ENCODE measurements around the gene OLFML2A. TPM values are rescaled to one million over a fixed set of nuclear protein-coding genes. Genes with fewer than 3 reads are reported as not detected.

The OLFML2A gene
- total and polyA plus RNA-seq, 12 donors: 5.9 to 51.2 (median 31.8) TPM

DNA sequence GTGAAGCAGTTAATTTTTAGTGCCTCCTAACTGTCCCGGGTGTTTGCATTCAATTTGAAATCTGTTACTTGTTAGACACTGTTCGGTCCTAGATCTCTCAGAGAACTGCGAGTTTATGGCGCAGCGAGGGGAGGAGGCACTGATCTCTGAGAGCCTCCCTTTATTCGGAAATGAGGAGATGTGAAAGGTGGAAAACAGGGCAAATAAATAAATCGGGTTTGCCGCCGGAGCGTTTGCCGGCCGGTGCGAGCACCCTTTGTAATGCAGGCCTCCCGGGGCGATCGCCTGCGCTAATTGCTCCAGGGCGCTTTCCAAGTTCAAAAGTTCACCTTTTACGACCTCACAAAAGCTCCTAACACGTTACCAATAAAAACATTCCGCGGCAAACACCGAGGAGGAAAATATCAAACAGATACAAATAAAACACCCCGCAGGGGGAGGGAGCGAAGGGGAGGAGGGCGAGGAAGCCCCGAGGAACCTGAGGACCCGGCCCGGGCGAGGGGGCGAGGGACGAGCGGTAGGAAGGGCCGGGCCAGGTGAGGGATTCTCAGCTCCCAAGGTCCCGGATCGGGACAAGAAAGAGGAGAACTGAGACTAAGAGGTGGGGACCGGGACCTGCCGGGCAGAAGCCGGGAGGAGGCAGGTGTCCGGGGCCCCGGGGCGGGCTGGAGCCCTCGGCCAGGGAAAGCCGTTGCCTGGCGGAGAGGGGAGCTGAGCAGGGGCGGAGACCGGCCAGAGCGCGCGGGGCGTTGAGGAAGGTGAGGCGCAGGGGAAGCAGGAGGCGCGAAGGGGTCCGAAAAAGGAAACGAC is 7.2 kb upstream of the OLFML2A start:
- intact Hi-C loops (cut with DNase I): loop anchor here in 8 of 10 donors (5.0 to 10.0 kb wide), 7 partner anchors 68 to 608 kb away; partner anchors contain the start of genes SCAI (in 5 of the 8) and GOLGA1 (in 1 of the 8)
- Histone ChIP-seq H3K4me3 (peak overlapping the region; percentile 83 to 98 (median 92)), H3K4me1 (peaks cover 0 to 51% (median 20%) of the 10 kb centered on the region in 9 donors), H3K36me3 (no peaks in the 10 kb centered on the region), H3K9me3 (no peaks in the 10 kb centered on the region), H3K27me3 (peaks cover 0 to 56% (median 40%) of the 10 kb centered on the region in 7 donors), H3K27ac (peak overlapping the region in 6 of 10 donors; percentile 49 to 59 (median 53))
- peak in 1 of 8 donors; percentile 5 for ATAC-seq
- WGBS, 2 donors: 4 to 6% methylated on average over 56 of the region's 56 CpGs
- TF ChIP-seq, protein P1, sequence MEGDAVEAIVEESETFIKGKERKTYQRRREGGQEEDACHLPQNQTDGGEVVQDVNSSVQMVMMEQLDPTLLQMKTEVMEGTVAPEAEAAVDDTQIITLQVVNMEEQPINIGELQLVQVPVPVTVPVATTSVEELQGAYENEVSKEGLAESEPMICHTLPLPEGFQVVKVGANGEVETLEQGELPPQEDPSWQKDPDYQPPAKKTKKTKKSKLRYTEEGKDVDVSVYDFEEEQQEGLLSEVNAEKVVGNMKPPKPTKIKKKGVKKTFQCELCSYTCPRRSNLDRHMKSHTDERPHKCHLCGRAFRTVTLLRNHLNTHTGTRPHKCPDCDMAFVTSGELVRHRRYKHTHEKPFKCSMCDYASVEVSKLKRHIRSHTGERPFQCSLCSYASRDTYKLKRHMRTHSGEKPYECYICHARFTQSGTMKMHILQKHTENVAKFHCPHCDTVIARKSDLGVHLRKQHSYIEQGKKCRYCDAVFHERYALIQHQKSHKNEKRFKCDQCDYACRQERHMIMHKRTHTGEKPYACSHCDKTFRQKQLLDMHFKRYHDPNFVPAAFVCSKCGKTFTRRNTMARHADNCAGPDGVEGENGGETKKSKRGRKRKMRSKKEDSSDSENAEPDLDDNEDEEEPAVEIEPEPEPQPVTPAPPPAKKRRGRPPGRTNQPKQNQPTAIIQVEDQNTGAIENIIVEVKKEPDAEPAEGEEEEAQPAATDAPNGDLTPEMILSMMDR (IDR thresholded peaks at IDR 0.05): no peak
- DNase-seq: peak in 1 of 2 donors; percentile 36

DNA sequence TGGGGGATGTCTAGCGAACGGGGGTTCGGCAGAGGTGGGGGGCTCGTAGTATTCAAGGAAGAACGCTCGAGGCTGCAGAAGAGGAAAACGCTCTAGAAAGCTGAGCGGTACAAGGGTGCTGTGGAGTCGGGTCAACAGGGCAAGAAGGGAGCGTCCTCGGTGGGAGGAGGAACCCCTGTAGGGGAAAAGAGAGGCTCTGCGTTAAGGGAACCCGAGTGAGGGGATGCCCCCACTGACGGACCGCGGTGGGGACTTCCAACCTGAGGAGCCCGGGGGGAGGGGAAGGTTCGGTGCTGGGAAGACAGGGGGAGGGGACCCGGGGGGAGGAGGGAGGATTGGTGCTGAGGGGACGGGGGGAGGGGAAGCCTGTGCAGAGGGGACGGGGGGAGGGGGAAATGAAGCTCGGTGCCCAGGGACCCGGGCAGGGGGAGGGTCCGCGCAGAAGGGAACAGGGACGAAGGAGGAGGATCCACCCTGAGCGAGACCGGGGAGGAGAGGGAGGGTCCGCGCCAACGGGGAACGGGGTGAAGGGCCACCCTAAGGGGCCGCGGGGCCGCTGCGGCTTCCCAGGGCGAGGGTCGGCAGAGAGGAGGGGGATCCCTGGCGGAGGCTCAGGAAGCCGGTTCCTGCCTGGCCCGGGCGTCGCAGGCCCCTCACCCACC is 6.4 kb upstream of the OLFML2A start:
- ATAC-seq: peak in 2 of 8 donors; percentile 2 to 6
- TF ChIP-seq, protein P1 (IDR thresholded peaks at IDR 0.05): no peak
- H3K4me1 ChIP-seq: peaks cover 0 to 55% (median 25%) of the 10 kb centered on the region in 9 donors
- no peak for DNase-seq
- no peaks in the 10 kb centered on the region for H3K36me3 ChIP-seq
- intact Hi-C loops (cut with DNase I): loop anchor here in 8 of 10 donors (5.0 to 10.0 kb wide), 7 partner anchors 67 to 607 kb away; partner anchors contain the start of genes SCAI (in 5 of the 8) and GOLGA1 (in 1 of the 8)
- no peaks in the 10 kb centered on the region for H3K9me3 ChIP-seq
- peaks cover 0 to 50% (median 34%) of the 10 kb centered on the region in 7 donors for H3K27me3 ChIP-seq
- peak overlapping the region in 8 of 10 donors; percentile 63 to 90 (median 72) for H3K27ac ChIP-seq
- WGBS, 2 donors: 1 to 2% methylated on average over 38 to 43 of the region's 43 CpGs
- peak overlapping the region; percentile 83 to 98 (median 92) for H3K4me3 ChIP-seq

DNA sequence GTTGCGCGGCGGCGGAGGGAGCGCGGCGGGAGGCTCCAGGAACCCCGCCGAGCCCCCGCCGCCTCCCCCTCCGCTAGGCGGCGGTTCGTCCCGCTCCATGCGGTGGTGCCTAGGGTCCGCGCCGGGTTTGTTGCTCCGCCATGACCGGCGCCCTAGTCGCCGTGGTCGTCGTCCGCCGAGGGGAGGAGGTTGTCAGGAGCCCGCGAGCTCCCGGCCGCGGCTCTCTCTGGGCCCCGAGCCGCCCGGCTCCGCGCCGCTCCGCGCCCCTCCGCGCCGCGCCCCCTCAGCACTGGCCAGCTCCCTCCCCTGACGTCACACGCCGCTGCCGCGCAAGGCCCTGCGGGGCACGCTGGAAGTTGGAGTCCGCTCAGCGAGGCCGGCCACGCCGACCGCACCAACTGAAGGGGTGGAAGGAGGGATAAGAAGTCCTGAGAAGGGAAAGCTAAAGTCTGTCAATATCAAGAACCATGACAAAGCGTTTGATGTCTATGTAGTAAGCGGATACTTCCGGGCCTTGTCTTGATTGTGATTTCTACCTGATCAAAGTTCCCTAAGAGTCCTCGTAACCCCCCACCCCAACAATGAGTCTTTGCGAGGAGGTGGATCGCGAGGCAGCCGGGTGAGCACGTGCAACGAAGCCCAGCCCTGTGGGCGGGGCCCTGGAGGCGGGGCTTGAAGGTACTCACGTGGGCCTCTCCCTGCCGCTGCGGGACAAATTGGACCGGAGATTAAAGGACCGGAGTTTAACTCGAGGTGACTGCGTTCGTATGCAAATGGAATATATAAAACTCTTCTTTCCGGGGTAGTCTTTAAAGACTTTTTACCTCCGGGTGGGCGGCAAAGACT is 5.7 kb upstream of the OLFML2A start, which contains the start of gene NR6A1:
Gene NR6A1, minus strand, starts transcription at position 291 of the 846 bp plus-strand sequence.
- no peaks in the 10 kb centered on the region for H3K36me3 ChIP-seq
- no peaks in the 10 kb centered on the region for H3K9me3 ChIP-seq
- peak within 1 kb of the TSS; percentile 83 to 98 (median 92) for H3K4me3 ChIP-seq
- ATAC-seq (peak; percentile 93 to 97 (median 96)), DNase-seq (peak; percentile 96 to 97)
- TF ChIP-seq, protein P1 (IDR thresholded peaks at IDR 0.05): peak in 7 of 9 donors; percentile 25 to 59 (median 43)
- peaks cover 0 to 50% (median 26%) of the 10 kb centered on the region in 7 donors for H3K27me3 ChIP-seq
- intact Hi-C loops (cut with DNase I): loop anchor here in 8 of 10 donors (5.0 to 10.0 kb wide), 7 partner anchors 66 to 606 kb away; partner anchors contain the start of genes SCAI (in 5 of the 8) and GOLGA1 (in 1 of the 8)
- 1% methylated on average over 57 to 82 of the region's 82 CpGs for WGBS, 2 donors
- peak within 1 kb of the TSS in 9 of 10 donors; percentile 61 to 90 (median 72) for H3K27ac ChIP-seq
- H3K4me1 ChIP-seq: peaks cover 0 to 57% (median 30%) of the 10 kb centered on the region in 9 donors
